DMS53 (cell line): ENCODE measurements around the gene JADE3.

Experiments used
- DNase-seq: peaks from one replicate; lab custom pipeline; 2025; lab: John Stamatoyannopoulos, UW

The JADE3 gene

DNA sequence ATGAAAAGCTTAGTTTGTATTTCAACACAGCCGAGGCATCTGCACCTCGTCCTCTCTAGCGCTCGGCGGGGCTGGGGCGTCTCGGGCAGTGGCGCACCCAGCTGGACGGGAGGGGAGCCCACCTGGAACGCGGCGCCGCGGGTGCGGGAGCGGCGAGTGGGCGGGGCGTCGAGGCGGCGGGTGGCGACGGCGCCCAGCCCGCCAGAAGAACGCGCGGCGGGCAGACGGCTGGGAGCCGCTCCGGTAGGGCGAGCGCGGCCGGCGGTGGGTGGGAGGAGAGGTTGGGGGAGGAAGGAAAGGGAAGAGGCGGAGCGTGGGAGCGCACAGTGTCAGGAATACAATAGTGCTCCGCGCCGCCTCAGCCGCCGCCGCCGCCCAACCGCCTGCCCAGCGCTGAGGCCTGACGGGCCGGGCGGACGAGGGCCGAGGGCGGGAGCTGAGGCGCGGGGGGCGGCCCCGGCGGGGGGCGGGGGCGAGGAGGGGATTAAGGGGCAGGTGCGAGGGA lies at the start of gene JADE3:
Gene JADE3, plus strand, starts transcription at position 324 of the 505 bp plus-strand sequence. CDS start 72,474 bp downstream, outside the sequence.
- DNase-seq, result peak; percentile 92

DNA sequence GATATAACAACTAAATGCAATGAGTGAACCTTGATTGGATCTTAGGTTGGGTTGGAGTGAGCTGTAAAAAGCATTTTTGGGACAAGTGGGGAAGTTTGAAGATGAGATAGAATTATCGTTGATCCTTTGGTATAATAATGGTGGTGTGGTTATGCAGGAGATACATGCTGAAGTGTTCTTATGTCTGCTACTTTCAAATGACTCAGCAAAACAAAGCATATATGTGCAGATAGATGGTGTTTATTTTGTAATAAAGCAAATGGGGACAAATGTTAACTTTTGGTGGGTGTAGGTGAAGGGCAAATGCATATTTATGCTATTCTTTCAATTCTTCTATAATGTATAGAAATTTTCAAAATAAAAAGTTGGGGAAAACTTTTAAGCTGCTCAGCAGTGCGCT lies 49.1 kb upstream of the JADE3 start:
- peak; percentile 1 for DNase-seq

DNA sequence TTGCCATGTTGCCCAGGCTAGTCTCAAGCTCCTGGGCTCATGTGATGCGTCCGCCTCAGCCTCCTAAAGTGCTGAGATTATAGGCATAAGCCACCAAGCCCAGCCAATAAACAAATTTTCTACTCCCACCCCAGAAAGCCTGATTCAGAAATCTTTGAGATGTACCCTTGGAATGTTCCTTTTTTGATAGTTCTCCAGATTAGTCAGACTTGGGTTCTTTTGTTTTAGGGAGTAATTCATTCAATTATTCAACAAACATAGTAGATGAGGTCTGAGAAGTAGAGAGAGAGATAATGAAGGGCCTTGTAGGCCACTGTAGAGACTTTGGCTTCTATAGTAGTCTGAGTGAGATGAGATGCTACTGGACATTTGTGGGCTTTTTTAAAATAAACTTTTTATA lies 47.6 kb upstream of the JADE3 start:
- DNase-seq, result no peak

DNA sequence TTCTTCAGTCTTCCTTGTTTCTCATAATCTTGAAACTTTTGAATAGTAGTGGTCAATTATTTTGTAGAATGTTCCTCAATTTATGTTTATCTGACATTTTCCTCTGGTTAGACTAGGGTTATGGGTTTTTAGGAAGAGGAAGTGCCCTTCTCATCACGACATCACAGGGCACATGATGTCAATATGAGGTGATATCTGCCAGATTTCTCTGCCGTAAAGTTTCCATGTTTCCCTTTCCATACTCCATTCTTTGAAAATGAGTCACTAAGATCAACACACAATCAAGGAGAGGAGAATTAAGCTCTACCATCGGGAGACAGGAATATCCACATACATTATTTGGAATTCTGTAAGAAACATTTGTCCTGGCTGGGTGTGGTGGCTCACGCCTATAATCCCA lies 46.9 kb upstream of the JADE3 start:
- DNase-seq, result peak; percentile 13

DNA sequence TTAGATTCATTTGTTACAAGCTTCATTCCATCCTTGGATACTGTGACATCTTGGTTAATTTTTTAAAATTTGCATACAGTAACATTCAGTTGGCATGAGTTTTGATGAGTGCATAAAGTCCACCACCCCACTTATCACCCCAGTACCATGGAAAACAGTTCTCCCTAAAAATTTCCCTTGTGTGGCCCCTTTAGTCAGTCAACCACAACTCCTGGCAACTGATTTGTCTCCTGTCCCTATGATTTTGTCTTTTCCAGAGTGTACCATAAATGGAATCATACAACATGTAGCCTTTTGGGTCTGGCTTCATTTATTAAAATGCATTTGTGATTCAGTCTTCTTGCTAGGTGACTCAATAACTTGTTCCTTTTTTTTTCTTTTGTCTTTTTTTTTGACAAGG lies 45.5 kb upstream of the JADE3 start:
- no peak for DNase-seq

DNA sequence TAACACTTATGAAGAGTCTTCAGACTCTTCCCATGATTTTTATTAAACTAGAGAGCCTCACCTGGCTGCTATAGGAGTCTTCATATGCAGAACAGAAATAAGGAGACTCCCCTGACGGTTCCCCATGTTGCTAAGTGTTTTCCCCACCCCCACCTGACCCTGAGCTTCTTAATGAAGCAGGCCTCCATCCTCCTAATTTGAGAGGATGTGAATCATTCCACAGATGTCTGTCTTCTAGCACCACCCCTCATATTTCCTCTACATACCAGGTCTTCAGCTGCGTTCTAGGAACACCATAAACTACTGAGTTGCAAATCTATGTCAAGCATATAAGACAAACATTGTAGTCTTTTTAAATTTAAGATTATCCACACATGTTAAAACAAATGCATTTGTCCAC lies 38.5 kb upstream of the JADE3 start:
- DNase-seq, result no peak

DNA sequence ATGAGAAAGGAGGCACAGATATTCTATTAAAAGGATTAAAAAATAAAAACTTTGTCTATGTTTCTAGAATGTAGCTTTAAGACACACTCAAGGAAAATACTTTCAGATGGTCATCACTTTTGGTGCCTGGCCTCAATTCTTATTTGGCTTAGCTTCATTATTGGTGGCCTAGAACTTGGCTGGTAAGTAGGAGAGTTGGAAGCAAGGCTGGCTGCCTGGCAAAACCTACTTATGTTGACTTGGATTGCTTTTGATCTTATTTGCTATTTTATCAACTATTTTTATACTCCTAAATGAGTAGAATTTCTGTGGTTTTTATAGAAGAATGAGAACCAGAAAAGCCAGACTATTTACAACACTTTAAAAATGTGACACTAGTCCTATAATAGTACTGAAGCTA lies 35.3 kb upstream of the JADE3 start:
- DNase-seq, result no peak

DNA sequence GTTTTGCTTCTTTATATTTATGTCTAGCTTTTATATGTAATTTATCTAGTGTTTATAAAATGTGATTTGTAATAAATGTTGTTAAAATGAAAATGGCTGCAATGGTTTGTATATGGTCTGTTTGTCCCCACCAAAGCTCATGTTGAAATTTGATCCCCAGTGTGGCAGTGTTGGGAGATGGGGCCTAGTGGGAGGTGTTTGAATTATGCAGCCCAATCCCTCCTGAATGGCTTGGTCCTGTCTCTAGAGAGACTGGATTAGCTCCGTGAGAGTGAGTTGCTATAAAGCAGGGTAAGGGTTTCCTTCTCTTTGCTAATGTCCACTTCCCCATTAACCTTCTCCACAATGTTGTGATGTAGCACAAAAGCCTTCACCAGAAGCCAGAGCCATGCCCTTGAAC lies 30.0 kb upstream of the JADE3 start:
- DNase-seq, result no peak

DNA sequence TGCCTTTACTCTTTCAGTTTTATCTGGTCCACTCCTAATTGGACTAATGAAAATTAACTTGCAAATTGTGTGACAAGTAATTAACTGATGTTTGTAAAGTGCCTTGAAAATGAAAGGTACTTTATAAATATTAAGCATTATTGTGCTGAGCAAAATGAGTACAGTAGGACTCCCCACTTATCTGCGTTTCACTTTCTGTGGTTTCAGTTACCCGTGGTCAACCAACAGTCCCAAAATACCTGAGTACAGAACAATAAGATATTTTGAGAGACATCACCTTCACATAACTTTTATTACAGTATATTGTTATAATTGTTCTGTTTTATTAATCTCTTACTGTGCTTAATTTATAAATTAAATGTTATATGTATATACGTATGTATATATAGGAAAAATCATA lies 27.4 kb upstream of the JADE3 start:
- no peak for DNase-seq

DNA sequence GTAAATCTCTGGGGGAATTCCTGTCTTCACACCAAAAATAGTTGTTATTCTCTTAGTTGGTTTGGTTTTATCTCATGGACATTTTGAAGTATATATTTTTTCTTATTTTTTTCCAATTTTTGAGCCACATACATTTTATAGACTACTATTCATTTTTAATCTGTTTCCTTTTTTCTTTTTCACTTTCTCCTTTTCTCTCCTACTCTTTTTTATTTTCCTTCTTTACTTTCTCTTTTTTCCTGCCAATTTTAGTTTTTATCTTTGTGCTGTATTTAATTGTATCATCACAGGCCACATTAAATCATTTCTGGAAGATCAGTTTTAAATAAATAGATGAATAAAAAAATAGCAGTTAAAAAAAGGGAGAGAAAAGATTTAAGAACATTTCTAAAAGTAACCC lies 14.0 kb upstream of the JADE3 start:
- no peak for DNase-seq

DNA sequence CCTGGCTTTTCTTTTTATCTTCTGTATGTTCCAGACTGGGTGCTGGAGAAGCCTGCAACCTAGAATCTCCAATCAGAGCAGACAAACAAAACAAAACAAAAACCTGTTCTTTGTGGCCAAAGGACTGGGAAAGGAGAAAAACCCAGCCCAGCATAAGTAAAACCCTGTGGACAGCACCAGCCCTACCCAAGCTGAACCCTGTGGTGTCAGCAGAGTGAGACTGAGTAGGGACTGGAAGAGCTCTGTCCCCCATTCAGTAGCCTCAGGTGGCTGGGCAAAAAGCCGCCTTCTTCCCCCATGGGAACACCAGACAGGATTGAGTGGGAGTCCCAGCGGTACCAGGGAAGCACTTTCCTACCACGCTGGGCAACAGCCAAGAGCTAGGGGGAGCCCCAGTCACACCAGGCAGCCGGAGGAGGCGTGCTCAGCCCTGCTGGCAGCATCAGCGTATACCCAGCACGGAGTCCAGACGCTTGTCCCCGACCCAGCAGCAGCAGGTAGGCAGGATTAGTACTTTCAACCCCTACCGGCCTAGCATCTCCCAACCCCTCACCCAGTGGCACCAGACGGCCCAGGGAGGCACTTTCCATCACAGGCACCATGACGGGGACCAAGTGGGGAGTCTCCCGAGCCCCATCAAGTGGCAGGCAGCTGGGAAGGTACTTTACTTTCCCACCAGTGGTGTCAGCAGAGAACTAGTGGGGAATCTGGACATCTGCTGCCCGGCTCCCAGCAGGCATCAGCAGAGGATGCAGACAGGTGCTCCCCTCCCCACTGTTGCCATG lies 8.6 kb upstream of the JADE3 start:
- DNase-seq, result peak; percentile 95

DNA sequence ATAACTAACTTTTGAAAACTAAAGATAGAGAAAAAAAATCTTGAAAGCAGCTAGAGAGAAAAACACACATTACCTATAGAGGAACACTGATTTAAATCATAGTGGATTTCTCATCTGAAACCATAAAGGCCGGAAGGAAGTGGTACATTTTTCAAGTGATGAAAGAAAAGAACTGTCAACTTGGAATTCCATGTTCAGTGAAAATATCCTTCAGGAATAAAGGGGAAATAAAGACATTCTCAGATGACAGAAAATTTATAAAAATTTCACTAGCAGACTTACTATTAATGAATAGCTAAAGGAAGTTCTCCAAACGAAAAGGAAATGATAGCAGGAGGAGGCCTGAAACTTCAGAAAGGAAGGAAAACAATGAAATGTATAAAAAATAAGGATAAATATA lies 7.6 kb upstream of the JADE3 start:
- DNase-seq, result no peak

DNA sequence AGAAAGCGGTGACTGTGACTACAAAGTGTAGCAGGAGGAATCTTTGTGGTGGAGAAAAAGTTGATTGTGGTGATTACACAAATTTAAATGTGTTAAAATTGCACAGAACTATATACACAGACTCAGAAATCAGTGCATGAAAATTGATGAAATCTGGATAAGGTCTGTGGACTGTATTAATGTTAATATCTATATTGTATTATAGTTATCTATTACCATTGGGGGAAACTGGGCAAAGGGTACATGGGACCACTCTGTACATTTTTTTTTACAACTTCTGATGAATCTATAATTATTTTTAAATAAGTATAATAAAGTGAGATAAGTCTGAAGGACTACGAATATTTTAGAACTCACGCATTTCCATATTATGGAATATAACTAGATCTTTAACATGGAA lies 1.8 kb upstream of the JADE3 start:
- no peak for DNase-seq

DNA sequence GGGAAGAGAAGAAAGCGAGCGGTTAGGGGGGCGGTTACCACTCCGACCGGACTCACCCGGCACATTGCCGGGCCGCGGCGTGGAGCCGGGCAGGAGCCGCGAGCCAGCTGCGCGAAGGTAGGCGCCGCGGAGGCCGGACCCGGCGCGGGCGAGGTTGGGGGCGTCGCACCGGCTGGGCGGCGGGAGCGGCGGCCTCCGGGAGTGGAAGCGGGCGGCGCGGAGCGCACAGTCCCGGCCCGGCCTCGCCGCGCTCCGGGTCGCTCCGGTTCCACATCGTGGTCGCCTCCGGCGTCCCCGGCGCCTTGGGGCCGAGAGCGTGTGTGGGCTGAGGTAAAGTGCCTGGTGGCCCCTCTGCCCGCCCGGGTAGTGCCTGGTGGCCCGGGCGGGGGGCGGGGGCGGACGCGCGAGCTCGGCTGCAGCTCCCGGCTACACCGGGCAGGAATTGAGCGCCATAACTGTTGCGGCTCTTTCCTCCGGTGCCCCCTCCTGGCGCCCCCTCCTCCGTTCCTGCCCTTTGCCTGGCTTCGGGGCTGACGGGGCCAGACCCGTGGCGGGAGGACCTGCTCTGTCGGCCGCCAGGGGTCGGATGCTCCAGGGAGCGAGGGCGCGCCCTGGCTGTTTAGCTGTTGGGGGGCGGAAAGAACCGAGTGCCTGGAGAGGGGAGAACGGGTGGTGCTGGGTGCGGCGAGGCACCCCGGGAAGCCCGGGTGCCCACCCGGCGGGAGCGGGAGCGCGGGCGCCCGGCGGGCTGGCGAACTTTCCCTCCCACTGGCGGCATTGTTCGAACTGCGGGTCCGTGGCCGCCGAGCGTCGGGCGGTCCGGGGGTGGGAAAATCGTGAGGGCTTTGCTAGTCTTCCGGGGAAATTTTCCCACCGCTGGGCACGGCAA lies 626 bp downstream of the JADE3 start:
- DNase-seq, result peak; percentile 71

DNA sequence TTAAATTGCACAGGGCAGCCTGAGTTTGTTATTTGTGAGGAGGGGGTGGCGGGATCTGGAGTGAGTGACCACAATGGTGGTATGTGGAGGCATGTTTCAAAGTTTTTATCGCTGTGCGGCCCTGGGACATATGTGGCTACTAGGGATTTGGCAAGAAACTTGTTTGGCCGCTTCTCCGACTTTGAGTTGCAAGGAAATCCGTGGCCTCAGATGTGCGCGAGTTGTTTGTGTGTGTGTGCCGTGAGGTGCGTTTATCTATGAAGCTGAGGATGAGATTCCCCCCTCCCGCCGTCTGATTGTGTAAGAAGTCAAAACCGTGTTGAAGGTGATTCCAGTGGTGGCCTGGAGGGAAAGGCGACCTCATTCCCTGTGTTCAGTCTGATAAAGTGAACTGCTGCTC lies 1.4 kb downstream of the JADE3 start:
- peak; percentile 32 for DNase-seq

DNA sequence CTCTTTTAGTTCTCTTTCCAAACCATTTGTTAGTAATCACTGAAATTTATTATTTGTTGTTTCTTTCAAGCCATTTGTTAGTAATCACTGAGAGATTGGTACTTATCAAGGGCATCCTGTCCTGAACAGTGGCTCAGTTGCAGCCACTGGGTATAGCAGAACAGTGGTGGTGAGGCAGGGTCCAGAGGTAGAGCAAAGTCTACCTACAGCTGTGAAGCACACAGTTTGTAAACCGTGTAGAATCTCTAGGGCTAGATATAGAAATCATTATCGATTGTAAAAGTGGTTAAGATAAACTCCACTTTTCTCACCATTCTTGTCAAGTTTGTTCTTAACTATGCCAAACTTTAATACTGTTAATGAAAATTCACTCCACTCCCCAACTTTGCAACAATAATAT lies 4.1 kb downstream of the JADE3 start:
- no peak for DNase-seq

DNA sequence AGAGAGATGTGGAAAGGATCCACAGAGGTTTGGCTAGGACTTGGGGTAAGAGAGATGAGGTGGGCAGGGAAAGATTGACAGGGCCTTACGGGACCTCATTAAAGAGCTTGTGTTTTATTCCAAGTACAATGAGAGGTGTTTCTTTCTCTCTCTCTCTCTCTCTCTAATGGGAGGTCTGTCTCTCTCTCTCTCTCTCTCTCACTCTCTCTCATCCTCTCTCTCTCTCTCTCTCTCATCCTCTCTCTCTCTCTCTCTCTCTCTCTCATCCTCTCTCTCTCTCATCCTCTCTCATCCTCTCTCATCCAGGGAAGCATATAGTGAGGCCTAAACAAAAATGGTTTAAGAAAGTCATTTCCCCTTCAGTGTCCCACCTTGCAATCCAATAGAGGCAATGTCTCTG lies 5.4 kb downstream of the JADE3 start:
- DNase-seq, result peak; percentile 11

DNA sequence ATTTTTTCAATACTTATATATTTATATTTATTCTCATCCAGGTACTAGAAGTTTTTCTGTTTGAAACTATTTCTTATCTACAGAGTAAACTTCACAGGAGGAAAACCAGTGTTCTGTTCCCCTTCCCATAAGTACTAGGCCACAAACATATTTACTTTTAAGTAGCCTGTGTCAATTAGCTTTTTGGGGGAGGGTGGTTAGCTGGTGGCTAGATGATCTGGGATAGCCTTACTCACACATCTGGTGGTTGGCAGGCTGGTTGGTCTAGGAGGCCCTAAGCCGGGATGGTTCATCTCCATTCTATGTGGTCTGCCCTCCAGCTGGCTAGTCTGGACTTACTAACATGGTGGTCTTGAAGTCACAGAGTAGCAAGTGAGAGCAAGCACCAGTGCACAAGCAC lies 6.2 kb downstream of the JADE3 start:
- DNase-seq, result peak; percentile 57

DNA sequence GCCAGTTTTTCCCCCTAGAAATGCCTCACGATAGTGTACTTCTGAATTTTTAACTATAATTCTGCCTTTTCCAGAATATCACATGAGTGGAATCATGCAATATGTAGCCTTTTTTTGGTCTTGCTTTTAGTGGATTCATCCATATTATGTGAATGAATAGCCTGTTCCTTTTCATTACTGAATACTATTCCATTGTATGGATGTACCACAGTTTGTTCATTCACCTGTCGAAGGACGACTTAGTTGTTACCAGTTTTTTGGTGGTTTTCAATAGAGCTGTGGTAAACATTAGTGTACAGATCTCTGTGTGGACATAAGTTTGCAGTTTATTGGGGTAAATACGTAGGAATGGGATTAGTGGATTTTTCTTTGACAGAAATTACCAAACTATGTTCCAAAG lies 8.0 kb downstream of the JADE3 start:
- no peak for DNase-seq

DNA sequence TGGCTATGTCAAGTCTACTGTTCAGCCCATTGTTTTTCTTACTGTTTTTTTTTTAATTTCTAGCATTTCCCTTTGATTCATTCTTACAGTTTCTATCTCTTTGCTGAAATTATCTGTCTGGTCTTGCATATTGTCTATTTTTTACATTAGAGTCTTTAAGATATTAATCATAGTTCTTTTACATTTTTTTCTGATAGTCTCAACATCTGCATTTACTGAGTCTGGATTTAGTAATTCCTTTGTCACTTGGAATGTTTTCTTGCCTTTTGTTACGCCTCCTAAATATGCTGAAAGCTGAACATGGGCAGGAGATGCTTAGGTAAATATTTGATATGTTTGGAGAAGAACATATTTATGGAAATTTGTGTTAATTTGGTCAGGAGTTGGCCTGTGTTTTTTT lies 10.4 kb downstream of the JADE3 start:
- DNase-seq, result no peak

DNA sequence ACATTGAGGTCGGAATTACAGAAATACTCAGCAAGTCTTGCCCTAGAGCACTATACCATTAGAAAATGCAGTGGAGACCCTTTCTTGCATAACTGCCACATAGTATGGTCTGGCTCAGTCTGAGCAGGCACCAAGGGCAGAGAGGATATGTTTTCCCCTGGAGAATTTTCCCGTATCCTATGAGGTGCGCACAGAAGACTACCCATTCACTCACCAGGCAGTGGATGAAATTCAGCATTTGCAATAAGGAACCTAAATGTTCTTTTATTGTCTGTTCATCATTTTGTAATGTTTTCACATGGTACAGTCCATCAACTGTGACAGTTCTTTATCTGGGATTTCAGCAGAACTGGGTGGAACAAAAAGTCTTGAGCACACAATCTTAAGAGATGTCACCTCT lies 15.5 kb downstream of the JADE3 start:
- no peak for DNase-seq

DNA sequence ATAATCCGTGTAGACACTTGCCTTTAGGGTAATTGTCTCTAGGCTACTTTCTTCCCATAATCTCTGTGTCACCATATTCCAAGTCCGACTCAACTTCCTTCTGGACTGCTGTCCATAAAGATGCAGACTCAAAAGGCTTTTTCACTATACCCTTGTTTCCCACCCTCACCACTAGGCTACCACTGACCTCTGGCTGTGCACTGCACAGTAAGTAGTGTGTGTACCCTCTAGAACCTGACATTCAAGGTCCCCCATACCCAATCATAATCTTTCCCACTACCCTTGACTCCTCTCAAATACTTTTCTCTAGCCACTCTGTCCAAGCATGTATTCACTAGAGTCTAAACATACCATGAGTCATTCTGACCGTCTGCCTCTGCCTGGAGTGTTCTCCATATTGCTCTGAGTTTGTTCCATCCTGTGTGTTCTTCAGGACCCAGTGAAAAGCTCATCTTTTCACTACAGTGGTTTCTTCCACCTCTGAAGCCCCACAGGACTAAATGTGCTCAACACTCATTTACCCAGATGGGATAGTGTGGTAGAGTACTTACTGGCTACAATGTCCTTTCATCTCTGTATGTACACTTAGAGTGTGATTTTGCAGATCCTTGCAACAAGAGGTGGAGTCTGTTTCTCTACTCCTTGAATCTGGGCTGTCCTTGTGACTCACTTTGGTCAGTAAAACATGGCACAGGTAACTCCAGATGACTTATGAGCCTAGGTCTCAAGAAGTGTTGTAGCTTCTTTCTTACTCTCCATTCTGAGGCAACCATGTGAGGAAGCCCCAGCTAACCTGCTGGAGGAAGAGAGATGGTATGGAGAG lies 17.4 kb downstream of the JADE3 start:
- DNase-seq, result peak; percentile 42
